GM21367 (cell line): ENCODE measurements around the gene COQ9.
"Not testable (repeated sequence)": the region's sequence is repeated elsewhere in the genome, so short reads cannot be mapped to it uniquely, and the experiment has no call there.

ENCODE experiments used
- ATAC-seq: cut with Tn5 transposase; IDR thresholded peaks from one replicate; pipeline ENCODE4 v1.9.1; 2021; ENCODE audit not compliant: unreplicated experiment

Gene COQ9

GRCh38 chr16:57484515-57485005 lies 37.3 kb downstream of the COQ9 start:
- ATAC-seq = no peak

DNA sequence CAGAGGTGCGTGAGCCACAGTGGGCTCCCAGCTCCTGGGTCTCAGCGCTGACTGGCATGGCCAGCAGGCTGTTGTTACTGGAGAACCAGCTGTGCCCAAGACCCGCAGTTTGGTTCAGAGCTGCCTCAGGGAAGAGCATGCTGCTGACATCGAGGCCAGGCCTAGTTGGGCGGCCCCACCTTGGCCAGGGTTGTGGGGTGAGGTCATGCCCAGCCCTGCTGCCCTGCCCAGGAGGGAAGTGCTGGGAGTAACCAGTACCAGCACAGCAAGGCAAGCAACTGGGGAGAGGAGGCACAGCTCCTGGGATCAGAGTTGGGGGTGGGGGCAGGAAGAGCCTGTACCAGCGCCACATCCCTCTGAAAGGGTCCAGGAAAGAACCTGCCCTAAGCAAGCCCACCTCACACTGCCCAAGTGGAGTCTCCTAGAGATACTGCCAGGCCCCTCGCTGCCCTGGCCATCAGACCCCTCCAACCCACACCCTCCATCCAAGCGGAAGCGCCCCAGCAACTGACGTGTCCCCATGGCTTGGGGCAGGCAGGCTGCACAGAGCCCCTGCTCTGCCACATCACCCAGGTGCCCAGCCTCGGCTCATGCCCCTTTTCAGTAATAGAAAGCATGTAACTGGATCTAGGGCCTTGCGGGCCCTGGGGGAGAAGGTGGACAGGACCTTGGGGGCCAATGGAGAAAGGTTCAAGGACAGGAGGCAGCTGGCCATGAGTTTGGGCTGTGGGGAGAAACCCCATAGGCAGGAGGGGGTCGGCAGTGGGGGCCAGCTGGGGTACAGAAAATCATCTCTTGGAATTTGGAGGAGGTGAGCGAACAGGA lies 38.0 kb downstream of the COQ9 start:
- ATAC-seq = no peak

DNA sequence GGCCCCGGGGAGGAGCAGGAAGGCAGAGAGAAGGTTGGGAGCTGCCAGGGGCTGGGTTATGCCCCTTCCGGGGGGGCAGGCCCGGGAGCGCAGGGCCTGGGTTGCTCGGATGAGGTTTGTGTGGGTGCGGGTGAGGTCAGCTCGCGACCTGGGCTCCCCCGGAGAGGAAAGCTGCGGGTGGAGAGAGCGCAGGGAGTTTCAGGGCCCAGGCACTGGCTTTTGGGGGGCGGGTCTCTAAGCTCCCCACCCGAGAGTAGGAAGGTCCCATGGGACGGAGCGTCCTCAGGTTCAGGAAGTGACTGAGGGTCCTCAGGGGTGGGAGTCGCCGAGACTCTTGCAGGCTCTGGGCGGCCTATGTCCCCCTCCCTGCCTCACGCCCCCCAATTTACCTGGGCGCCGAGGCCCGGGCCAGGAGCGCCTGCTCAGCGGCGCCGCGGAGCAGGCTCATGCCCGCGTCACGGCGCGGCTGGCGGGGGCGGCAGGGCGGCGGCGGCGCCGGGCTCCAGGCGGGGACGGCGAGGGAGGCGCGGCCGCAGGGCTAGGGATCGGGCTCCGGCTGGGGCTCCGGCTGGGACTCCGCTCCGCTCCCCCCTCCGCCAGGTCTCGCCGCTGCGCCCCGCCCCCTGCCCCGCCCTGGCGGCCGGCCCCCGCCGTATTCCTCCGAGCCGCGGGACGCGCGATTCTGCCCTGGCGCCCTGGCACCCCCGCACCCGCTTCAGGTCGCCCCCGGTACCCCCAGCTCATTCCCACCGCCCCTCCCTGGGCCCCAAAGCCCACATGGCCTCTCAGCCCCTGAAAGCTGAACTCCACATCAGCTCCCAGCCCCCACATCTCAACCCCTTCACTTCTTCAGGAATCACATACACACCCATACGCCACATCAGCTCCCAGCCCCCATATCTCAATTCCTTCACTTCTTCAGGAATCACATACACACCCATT lies 38.9 kb downstream of the COQ9 start, which contains the start of gene DOK4:
Gene DOK4 (minus strand): TSS at position 578 of the 942 bp plus-strand sequence. CDS start 6,986 bp downstream, outside the sequence.
- peak; percentile 77 for ATAC-seq

GRCh38 chr16:57486858-57487834 lies 39.9 kb downstream of the COQ9 start:
- no peak for ATAC-seq

- no peak for ATAC-seq
Measured at GRCh38 chr16:57489229-57489628, 42.0 kb downstream of the COQ9 start.

DNA sequence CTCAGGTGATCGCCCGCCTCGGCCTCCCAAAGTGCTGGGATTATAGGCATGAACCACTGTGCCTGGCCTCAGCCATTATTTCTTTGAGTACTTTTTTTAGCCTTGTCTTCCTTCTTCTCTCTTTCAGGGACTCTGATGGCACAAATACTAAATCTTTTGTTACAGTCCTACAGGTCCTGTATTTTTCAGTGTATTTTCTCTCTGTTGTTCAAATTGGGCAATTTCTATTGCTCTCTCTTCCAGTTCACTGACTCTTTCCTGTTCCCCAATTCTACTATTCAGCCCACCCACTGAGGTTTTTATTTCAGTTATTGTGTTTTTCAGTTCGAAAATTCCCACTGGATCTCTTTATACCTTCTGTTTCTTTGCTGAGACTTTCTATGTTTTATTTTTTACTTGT lies 46.5 kb downstream of the COQ9 start:
- ATAC-seq = no peak

- ATAC-seq = no peak
Measured at GRCh38 chr16:57497121-57497520, 49.8 kb downstream of the COQ9 start.

DNA sequence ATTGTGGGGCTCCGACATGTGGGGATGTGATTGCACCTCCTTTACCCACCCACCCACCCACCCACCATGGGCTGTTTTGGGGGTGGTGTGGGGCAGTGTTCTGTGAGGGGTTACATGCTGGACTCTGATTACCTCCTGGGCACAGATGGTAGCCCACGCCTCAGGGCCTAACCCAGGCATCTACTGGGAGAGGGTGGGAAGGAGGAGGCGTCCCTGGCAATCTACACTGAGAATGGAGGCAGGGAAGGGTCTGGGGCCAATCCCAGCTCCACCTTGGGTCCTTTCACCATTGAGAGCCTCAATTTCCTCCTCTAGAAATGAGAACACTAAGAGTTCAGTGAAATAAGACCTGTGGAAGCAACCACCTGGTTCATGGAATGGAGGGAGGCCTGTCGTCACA lies 50.8 kb downstream of the COQ9 start:
- no peak for ATAC-seq

- ATAC-seq = not testable (repeated sequence)
Measured at GRCh38 chr16:57499941-57500340, 52.7 kb downstream of the COQ9 start.

- no peak for ATAC-seq
Measured at GRCh38 chr16:57500578-57501111, 53.4 kb downstream of the COQ9 start.

- ATAC-seq = no peak
Measured at GRCh38 chr16:57501492-57501891, 54.2 kb downstream of the COQ9 start.

- no peak for ATAC-seq
Measured at GRCh38 chr16:57502048-57502775, 54.9 kb downstream of the COQ9 start.

DNA sequence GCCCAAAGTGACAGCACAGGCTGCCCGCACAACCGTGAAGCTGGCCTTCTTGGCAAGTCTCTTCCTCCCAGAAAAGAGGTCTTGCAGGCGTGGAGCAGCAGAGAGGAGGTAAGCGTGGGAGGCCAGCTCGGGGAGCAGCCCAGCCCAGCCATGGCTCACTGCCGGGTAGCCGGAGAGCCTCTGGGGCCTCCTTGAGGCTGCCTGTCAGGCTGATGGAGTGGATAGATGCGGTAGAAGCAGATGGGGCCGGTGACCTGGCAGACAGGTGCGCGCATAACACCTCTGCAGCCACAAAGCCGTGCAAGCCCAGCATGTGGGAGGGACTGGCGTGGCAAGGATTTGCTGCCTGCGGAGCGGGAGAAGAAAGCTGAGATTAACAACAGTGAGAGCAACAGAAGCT lies 56.1 kb downstream of the COQ9 start:
- ATAC-seq = no peak

DNA sequence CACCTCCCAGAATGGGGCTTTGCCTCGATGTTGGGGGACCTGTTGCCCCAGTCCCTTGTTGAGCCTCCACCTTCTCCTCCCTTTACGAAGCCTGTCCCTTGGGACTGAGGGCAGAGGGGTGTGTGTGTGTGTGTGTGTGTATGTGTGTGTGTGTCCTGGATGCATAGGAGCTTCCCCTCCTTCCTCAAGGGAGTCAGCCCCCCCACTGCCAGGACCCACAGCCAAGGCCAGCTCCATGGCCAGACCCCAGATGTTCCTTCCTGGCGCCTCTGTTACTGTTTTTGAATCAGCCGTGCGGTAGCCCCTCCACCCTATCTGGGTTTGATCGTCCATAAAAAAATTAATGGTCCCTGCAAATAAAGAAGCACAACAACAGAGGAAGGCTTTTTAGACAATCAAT lies 56.7 kb downstream of the COQ9 start:
- ATAC-seq = no peak

DNA sequence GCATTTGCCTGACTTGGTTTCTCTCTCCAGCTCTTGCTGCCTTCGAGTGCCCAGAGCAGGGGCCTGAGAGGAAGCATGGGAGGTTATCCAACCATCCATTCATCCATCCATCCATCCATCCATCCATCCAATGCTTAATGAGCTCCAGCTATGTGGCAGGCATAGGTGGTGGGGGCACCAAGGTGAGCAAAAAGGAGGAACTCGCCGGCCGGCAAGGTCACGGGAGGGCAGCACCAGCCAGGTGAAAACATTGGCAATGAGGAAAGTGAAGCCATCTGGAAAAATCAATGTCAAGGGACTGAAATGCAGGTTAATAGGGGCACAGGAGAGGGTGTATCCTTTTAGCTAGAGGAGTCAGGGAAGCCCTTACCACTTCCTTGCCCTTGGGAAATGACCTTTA lies 57.2 kb downstream of the COQ9 start:
- ATAC-seq = no peak

GRCh38 chr16:57505169-57505568 lies 57.9 kb downstream of the COQ9 start:
- ATAC-seq = no peak

DNA sequence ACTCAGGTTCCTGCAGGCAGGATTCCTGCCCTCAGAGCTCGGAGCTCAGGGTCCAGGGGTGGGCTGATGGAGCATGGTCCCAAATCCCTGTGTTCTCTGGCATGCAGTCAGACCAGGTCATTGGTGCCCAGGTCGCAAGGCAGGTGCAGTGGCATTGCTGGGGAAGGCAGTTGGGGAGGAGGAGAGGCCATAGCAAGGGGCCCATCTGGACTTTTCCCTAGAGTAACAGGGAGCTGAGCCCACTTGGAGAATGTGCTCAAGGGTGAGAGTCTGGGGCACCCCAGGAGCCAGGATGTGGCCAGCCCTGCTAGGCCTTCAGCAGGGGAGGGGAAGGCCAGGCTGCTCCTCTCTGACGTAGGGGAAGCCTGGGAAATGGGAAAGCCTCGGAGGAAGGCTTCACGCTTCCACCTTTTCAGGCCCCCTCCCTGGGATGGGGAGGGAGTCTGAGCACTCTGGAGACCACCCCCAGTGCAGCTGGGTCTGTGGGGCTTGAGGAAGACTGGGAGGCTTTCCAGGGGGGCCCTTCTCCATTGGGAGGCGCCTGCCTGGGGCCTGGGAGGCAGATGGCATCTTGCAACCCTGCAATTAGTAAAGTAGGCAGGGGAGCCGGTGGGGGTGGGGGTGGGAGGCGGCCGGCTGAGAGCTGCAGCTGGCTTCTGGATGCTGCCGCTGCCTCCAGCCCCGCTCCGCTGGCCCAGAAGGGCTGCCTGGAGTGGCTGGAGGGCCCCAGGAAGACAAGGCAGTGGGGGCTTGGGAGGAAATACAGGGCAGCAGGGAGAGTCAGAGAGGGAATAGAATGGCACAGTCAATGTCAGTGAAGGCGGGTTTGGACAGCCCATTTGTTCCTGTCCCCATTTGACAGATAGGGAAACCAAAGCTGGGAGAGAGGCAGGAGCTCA lies 60.1 kb downstream of the COQ9 start:
- no peak for ATAC-seq

- no peak for ATAC-seq
Measured at GRCh38 chr16:57508035-57508425, 60.8 kb downstream of the COQ9 start.
